Transverse colon (tissue), 4 donors: Measurements from ENCODE around the gene CCDC3. TPM values are rescaled to one million over a fixed set of nuclear protein-coding genes. Genes with fewer than 3 reads are reported as not detected.

ENCODE experiments used
- DNase-seq: peaks from one replicate; pipeline ENCODE4 v3.0.0-alpha.2; 2019
- H3K27ac ChIP-seq, 4 donors: fragments of 200-600 bp; sonication (generic); 2 replicates each; pipeline ENCODE4 v1.5.1; 2016 to 2018; ENCODE audit warnings: inconsistent platforms in 4 of 4
- H3K27me3 ChIP-seq: fragments of 200-600 bp; sonication (generic); 2 replicates; pipeline ENCODE4 v1.5.1; 2017; ENCODE audit warnings: inconsistent platforms
- H3K36me3 ChIP-seq, 4 donors: fragments of 200-600 bp; sonication (generic); 2 replicates each; pipeline ENCODE4 v1.5.1; 2017 to 2019; ENCODE audit warnings: inconsistent platforms in 4 of 4
- H3K4me1 ChIP-seq, 4 donors: fragments of 200-600 bp; sonication (generic); 2 replicates each; pipeline ENCODE4 v1.5.1; 2017 to 2020; ENCODE audit warnings: inconsistent platforms in 4 of 4
- H3K4me3 ChIP-seq, 4 donors: fragments of 200-600 bp; sonication (generic); 1 replicate in 1 of 4; 2 replicates in 3 of 4; pipeline versions ENCODE4 v1.5.1 to v1.6.1; 2017 to 2019; ENCODE audit warnings: inconsistent platforms in 4 of 4
- H3K9me3 ChIP-seq, 2 donors: fragments of 200-600 bp; sonication (generic); 2 replicates each; pipeline ENCODE4 v1.5.1; 2017 to 2019; ENCODE audit warnings: inconsistent platforms in 2 of 2
- CTCF ChIP-seq, 5 experiments: fragments of 200-600 bp in 3 of 5; fragments of 450-650 bp in 2 of 5; sonication (generic) in 3 of 5; IDR thresholded peaks; 1 replicate in 2 of 5; 2 replicates in 3 of 5; pipeline ENCODE4 v1.5.1; 2016 to 2017; ENCODE audit warnings: antibody characterized with exemption in 5 of 5, inconsistent platforms in 3 of 5, mild to moderate bottlenecking in 2 of 5, moderate library complexity in 1 of 5
- EP300 ChIP-seq: sonication (generic); formaldehyde crosslinking; IDR thresholded peaks from one replicate; pipeline ENCODE4 v1.6.1; 2017; ENCODE audit warnings: antibody characterized with exemption, low read depth
- POLR2A ChIP-seq: fragments of 450-650 bp; IDR thresholded peaks from one replicate; pipeline ENCODE4 v1.6.1; 2016; ENCODE audit warnings: antibody characterized with exemption, mild to moderate bottlenecking, moderate library complexity
- POLR2AphosphoS5 ChIP-seq, 3 donors: sonication (generic); formaldehyde crosslinking; IDR thresholded peaks; one replicate each; pipeline ENCODE4 v1.6.1; 2016; ENCODE audit warnings: antibody characterized with exemption in 3 of 3
- WGBS, 2 donors: methylation state at CpG; one replicate each; pipeline ENCODE4 v1.1.5; 2018; ENCODE audit warnings: low coverage in 1 of 2; 5-methylcytosine and 5-hydroxymethylcytosine counted together
- in situ Hi-C, 4 donors: fragments of 200-750 bp; cut with MboI; loops; one replicate each; pipeline versions ENCODE4 v1.15.0 to v1.15.1; 2017; ENCODE audit warnings: low sequenced_read_pairs in 3 of 4, low pct_ligation_motif_present in 1 of 4, low pct_unique_long_range_greater_than_20kb in 1 of 4
- intact Hi-C: fragments of 100-400 bp; cut with DNase I; formaldehyde crosslinking; loops from one replicate; pipeline ENCODE4 v1.15.1; 2023; ENCODE audit warnings: low total_unique reads
- total RNA-seq, 4 donors: library from RNA; depleted of rRNA; stranded (reverse); fragments of >200 nt; gene quantifications; one replicate each; pipeline ENCODE4 v1.1.0, GENCODE V29; 2016

The CCDC3 gene
- total RNA-seq, 4 donors from 2014 or later, result 0.75 to 2.2 (median 1.3) TPM

- TF ChIP-seq POLR2AphosphoS5 (IDR thresholded peaks at IDR 0.05), result no peak
- no peak for TF ChIP-seq CTCF (IDR thresholded peaks at IDR 0.05)
- TF ChIP-seq POLR2A, result no peak
- no peak for TF ChIP-seq EP300
- Histone ChIP-seq H3K9me3 (no peaks in the 10 kb centered on the region), H3K4me3 (no peak overlapping the region), H3K4me1 (no peaks in the 10 kb centered on the region), H3K27ac (no peak overlapping the region), H3K27me3 (no peaks in the 10 kb centered on the region), H3K36me3 (no peaks in the 10 kb centered on the region)
- in situ Hi-C loops, result no loop called here
- WGBS, 2 donors, result 77 to 79% methylated on average over 3 of the region's 3 CpGs
- intact Hi-C loops, result no loop called here
- no peak for DNase-seq
Measured at GRCh38 chr10:12862459-12862858, 139.1 kb downstream of the CCDC3 start.

- no peak for DNase-seq
- intact Hi-C loops, result no loop called here
- no peaks in the 10 kb centered on the region for H3K36me3 ChIP-seq
- no peak overlapping the region for H3K4me3 ChIP-seq
- no peaks in the 10 kb centered on the region for H3K4me1 ChIP-seq
- in situ Hi-C loops, result no loop called here
- no peaks in the 10 kb centered on the region for H3K27me3 ChIP-seq
- WGBS, 2 donors, result 57 to 100% methylated on average over 2 of the region's 2 CpGs
- H3K27ac ChIP-seq, result no peak overlapping the region
- no peaks in the 10 kb centered on the region for H3K9me3 ChIP-seq
- TF ChIP-seq POLR2A (no peak), CTCF (IDR thresholded peaks at IDR 0.05) (no peak), EP300 (no peak), POLR2AphosphoS5 (IDR thresholded peaks at IDR 0.05) (no peak)
Measured at GRCh38 chr10:12854988-12855387, 146.5 kb downstream of the CCDC3 start.

- no peak overlapping the region for H3K27ac ChIP-seq
- DNase-seq, result no peak
- intact Hi-C loops (no loop called here), in situ Hi-C loops (no loop called here)
- WGBS, 2 donors, result 71% methylated on average over 2 of the region's 2 CpGs; no CpG with 5 or more reads in 1 of the 2 donors
- no peaks in the 10 kb centered on the region for H3K4me1 ChIP-seq
- no peaks in the 10 kb centered on the region for H3K36me3 ChIP-seq
- no peak for TF ChIP-seq POLR2AphosphoS5 (IDR thresholded peaks at IDR 0.05)
- TF ChIP-seq EP300, result no peak
- TF ChIP-seq CTCF (IDR thresholded peaks at IDR 0.05), result no peak
- TF ChIP-seq POLR2A, result no peak
- no peaks in the 10 kb centered on the region for H3K9me3 ChIP-seq
- H3K27me3 ChIP-seq, result no peaks in the 10 kb centered on the region
- no peak overlapping the region for H3K4me3 ChIP-seq
Measured at GRCh38 chr10:12852687-12853086, 148.8 kb downstream of the CCDC3 start.

- H3K4me1 ChIP-seq, result peaks cover 5 to 13% (median 6%) of the 10 kb centered on the region in 4 donors
- TF ChIP-seq EP300 (no peak), POLR2AphosphoS5 (IDR thresholded peaks at IDR 0.05) (no peak), POLR2A (no peak)
- no peak for DNase-seq
- WGBS, 2 donors, result 42% methylated on average over 20 of the region's 20 CpGs; no CpG with 5 or more reads in 1 of the 2 donors
- in situ Hi-C loops (no loop called here), intact Hi-C loops (no loop called here)
- H3K4me3 ChIP-seq, result no peak overlapping the region
- no peaks in the 10 kb centered on the region for H3K27me3 ChIP-seq
- no peak overlapping the region for H3K27ac ChIP-seq
- no peaks in the 10 kb centered on the region for H3K36me3 ChIP-seq
- no peaks in the 10 kb centered on the region for H3K9me3 ChIP-seq
Measured at GRCh38 chr10:12849319-12850181, 152.0 kb downstream of the CCDC3 start.
